Activated CD8-positive, alpha-beta memory T cell treated with anti-CD3 and anti-CD28 coated beads, Interleukin-2, amount 50 U/mL, for 24 hours (primary cell): ENCODE data around the gene NUDT8.
"Not testable (repeated sequence)": the region's sequence is repeated elsewhere in the genome, so short reads cannot be mapped to it uniquely, and the experiment has no call there.

Experiments used
- DNase-seq: peaks from one replicate; pipeline ENCODE4 v3.0.0-alpha.2; 2020; ENCODE audit errors: extremely low read depth

The NUDT8 gene

GRCh38 chr11:67628710-67629385 is 889 bp downstream of the NUDT8 start:
- no peak for DNase-seq

DNA sequence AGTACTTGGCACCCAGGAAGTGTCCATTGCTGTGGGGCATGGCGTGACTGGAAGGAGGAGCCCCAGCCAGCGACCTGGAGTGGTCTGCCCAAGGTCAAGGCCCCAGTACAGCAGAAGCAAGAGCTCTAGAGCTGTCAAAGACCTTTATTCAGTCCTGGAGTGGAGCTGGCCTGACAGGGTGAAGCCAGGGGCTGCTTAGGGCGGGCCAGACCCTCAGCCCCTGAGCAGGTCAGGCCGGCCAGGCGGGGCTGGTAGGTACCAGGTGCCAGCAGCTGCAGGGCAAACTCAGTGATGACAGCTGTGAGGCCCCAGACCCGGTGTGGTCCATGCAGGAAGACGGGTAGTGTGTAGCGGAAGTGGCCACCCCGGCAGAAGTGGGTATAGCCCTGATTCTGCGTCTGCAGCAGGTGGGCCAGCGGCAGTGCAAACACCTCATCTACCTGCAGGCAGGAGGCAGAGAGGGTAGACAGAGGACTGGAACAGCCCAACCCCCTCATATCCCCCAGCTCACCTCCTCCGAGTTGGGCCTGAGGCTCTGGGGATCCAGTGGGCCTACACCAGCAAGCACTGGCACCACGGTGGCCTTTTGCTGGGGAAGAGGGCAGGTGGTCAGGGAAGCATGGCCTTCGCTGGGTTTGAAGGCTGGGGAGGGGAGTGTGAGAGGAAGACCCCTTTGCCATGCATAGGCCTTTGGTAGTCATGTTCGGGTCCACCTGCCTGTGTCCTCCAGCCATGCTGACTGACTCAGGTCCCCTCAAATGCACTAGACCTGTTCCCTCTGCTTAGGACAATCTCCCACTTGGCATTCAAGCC is 1.7 kb downstream of the NUDT8 start:
- DNase-seq = no peak

GRCh38 chr11:67627441-67627811 is 2.3 kb downstream of the NUDT8 start:
- no peak for DNase-seq

- no peak for DNase-seq
Measured at GRCh38 chr11:67626970-67627369, 2.8 kb downstream of the NUDT8 start.

DNA sequence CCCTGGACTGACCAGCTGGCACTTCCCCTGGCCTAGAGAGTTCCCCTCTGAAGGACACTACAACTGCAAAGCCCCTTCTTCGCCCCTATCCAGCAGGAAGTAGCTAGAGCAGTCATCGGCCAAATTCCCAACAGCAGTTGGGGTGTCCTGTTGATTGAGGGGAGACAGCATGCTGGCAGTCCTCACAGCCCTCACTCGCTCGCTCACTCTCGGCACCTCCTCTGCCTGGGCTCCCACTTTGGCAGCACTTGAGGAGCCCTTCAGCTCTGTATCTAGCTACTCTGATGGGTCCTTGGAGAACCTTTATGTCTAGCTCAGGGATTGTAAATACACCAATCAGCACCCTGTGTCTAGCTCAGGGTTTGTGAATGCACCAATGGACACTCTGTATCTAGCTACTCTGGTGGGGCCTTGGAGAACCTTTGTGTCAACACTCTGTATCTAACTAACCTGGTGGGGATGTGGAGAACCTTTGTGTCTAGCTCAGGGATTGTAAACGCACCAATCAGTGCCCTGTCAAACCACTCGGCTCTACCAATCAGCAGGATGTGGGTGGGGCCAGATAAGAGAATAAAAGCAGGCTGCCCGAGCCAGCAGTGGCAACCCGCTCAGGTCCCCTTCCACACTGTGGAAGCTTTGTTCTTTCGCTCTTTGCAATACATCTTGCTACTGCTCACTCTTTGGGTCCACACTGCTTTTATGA is 3.5 kb downstream of the NUDT8 start:
- not testable (repeated sequence) for DNase-seq

DNA sequence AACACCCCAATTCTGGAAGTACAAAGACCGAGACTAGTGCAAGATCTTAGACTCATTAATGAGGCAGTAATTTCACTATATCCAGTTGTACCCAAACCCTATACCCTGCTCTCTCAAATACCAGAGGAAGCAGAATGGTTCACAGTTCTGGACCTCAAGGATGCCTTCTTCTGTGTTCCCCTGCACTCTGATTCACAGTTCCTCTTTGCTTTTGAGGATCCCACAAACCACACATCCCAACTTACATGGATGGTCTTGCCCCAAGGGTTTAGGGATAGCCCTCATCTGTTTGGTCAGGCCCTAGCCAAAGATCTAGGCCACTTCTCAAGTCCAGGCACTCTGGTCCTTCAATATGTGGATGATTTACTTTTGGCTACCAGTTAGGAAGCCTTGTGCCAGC is 5.9 kb downstream of the NUDT8 start:
- not testable (repeated sequence) for DNase-seq

- DNase-seq = not testable (repeated sequence)
Measured at GRCh38 chr11:67622905-67623304, 6.8 kb downstream of the NUDT8 start.

- not testable (repeated sequence) for DNase-seq
Measured at GRCh38 chr11:67621928-67622327, 7.8 kb downstream of the NUDT8 start.

DNA sequence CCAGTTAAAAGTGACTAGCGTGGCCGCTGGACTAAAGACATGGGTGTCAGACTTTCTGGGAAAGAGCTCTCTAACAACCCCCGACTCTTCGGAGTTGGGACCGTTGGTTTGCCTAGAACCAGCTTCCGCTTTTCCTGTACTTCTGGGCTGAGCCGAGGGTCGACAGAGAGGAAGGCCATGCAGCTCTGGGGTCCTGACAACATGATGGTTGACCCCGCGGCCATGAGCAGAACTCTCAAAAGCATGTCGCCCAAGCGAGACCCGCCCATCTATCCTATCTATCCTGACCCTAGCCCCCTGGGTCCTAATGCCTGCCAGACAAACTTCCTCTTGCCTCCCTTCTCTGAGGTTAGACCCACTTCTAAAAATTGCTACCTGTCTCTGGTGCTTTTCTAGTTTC is 9.1 kb downstream of the NUDT8 start:
- DNase-seq = not testable (repeated sequence)

GRCh38 chr11:67619683-67620618 is 9.8 kb downstream of the NUDT8 start:
- not testable (repeated sequence) for DNase-seq

- DNase-seq = not testable (repeated sequence)
Measured at GRCh38 chr11:67618901-67619659, 10.7 kb downstream of the NUDT8 start.

DNA sequence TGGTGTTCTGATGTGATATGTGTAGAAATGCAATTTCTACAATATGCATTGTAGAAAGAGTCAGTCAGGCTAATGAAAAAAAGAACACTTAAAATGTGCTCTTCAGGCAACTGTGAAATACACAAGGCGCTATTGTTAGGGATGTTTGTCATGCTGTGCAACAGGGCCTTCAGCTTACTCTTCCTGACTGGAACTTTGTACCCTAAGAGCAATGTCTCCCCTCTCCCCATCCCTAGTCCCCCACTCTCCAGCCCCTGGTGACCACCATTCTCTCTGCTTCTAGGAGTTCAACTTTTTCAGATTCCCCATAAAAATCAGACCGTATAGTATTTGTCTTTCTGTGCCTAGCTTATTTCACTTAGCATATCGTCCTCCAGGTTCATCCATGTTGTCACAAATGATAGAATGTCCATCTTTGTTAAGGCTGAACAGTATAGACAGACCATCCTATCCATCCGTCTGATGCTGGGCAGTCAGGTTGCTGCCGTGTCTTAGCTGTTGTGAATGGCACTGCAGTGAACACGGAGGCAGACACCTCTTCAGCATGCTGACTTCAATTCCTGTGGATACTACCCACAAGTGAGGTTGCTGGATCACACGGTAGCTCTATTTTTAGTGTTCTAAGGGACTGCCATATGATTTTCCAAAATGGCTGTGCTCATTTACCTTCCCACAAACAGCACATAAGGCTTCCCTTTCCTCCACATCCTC is 12.3 kb downstream of the NUDT8 start:
- DNase-seq = no peak

- no peak for DNase-seq
Measured at GRCh38 chr11:67616431-67617242, 13.1 kb downstream of the NUDT8 start.

- DNase-seq = no peak
Measured at GRCh38 chr11:67615728-67616430, 13.9 kb downstream of the NUDT8 start.

- no peak for DNase-seq
Measured at GRCh38 chr11:67614730-67615714, 14.7 kb downstream of the NUDT8 start.

DNA sequence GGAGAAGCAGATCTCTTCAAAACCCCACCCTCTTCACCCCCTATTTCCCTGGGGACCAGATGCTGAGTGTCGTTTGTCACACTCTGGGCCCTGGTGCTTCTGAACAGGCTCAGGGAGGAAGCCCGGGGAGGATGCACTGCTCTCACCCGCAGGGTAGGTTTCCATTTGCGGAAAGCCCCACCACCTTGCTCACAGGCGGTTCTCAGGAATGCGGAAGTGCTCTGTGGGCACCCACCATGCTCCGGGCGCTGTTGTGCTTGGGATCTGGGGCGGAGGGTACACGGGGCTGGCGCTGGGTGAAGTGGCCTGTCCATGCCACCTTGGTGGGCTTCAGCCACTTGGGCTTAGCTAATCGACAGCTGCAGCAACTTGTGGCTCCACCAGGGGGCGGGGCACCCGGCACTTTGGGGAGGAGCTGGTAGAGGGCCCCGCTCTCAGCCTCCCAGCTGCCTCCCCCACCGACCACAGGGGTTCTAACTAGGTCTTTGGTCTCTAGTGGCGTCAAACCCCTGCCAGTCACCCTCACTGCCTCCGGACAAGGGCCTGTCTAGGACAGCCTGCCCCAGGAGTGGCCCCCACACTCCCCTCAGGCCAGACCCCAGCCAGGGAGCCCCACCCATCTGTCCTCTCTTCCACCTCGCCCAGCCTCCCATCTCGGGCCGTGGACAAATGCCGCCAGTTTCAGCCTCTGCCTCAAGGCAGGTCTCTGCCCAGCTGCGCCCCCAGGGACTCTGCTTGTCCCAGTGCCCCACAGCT is 15.6 kb downstream of the NUDT8 start:
- DNase-seq = peak; percentile 64
